ENCODE measurements around the gene OR2H2.

The OR2H2 gene

DNA sequence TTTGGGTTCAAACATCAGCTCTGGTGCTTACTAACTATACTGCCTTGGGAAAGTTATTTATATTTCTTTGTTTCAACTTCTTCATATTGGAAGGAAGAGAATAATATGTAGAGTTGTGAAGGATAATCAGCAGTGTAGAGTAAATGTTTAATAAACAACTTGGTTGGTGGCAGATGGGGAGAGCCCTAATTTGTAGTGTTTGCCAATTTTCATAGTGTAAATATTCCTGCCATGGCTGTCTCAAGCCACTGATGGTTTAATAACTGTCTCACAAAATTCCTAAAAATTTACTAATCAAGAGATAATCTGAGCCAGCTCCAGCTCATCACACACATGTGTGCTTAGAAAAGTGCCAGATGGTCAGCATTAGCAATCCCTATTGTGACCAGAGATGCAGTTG is at the start of gene OR2H2:
TSS of gene OR2H2 (plus strand) at position 301 of the 400 bp plus-strand sequence. CDS start 2,824 bp downstream, outside the sequence.
- H3K27ac ChIP-seq (ENCODE audit: low read length) = no peak within 1 kb of the TSS
- H3K4me3 ChIP-seq (ENCODE audit: low read length) = no peak within 1 kb of the TSS
- no peaks in the 10 kb centered on the region for H3K27me3 ChIP-seq (ENCODE audit: control insufficient read depth, insufficient read depth, low read length)
- no peak for DNase-seq (ENCODE audit: low read depth, low spot score)
- H3K9me3 ChIP-seq (ENCODE audit: control insufficient read depth, insufficient read depth, low read length) = no peaks in the 10 kb centered on the region
- no peaks in the 10 kb centered on the region for H3K36me3 ChIP-seq (ENCODE audit: control insufficient read depth, insufficient read depth, low read length)
- no peaks in the 10 kb centered on the region for H3K4me1 ChIP-seq (ENCODE audit: control insufficient read depth, insufficient read depth, low read length)

- no peak overlapping the region for H3K27ac ChIP-seq (ENCODE audit: low read length)
- no peak for DNase-seq (ENCODE audit: low read depth, low spot score)
- no CpG with 5 or more reads among the region's 4 CpGs for WGBS (ENCODE audit: insufficient coverage, insufficient read length)
- no peaks in the 10 kb centered on the region for H3K4me1 ChIP-seq (ENCODE audit: control insufficient read depth, insufficient read depth, low read length)
- no peaks in the 10 kb centered on the region for H3K9me3 ChIP-seq (ENCODE audit: control insufficient read depth, insufficient read depth, low read length)
- H3K27me3 ChIP-seq (ENCODE audit: control insufficient read depth, insufficient read depth, low read length) = no peaks in the 10 kb centered on the region
- H3K4me3 ChIP-seq (ENCODE audit: low read length) = no peak overlapping the region
- no peaks in the 10 kb centered on the region for H3K36me3 ChIP-seq (ENCODE audit: control insufficient read depth, insufficient read depth, low read length)
These were observed 47.1 kb upstream of the OR2H2 start for GRCh38 chr6:29537714-29538403.

GRCh38 chr6:29547573-29547972 is 37.3 kb upstream of the OR2H2 start:
- no peak overlapping the region for H3K4me3 ChIP-seq (ENCODE audit: low read length)
- DNase-seq (ENCODE audit: low read depth, low spot score) = no peak
- H3K36me3 ChIP-seq (ENCODE audit: control insufficient read depth, insufficient read depth, low read length) = no peaks in the 10 kb centered on the region
- H3K4me1 ChIP-seq (ENCODE audit: control insufficient read depth, insufficient read depth, low read length) = no peaks in the 10 kb centered on the region
- H3K27ac ChIP-seq (ENCODE audit: low read length) = no peak overlapping the region
- no CpG with 5 or more reads among the region's 3 CpGs for WGBS (ENCODE audit: insufficient coverage, insufficient read length)
- H3K9me3 ChIP-seq (ENCODE audit: control insufficient read depth, insufficient read depth, low read length) = no peaks in the 10 kb centered on the region
- no peaks in the 10 kb centered on the region; the same call in 1 of the 2 replicates for H3K27me3 ChIP-seq (ENCODE audit: control insufficient read depth, insufficient read depth, low read length)

GRCh38 chr6:29552512-29553051 is 32.3 kb upstream of the OR2H2 start:
- H3K27ac ChIP-seq (ENCODE audit: low read length) = no peak overlapping the region
- H3K27me3 ChIP-seq (ENCODE audit: control insufficient read depth, insufficient read depth, low read length) = peaks cover 23% of the 10 kb centered on the region
- WGBS (ENCODE audit: insufficient coverage, insufficient read length) = no CpG with 5 or more reads among the region's 5 CpGs
- no peak for DNase-seq (ENCODE audit: low read depth, low spot score)
- H3K4me1 ChIP-seq (ENCODE audit: control insufficient read depth, insufficient read depth, low read length) = no peaks in the 10 kb centered on the region
- no peaks in the 10 kb centered on the region for H3K36me3 ChIP-seq (ENCODE audit: control insufficient read depth, insufficient read depth, low read length)
- no peak overlapping the region for H3K4me3 ChIP-seq (ENCODE audit: low read length)
- no peaks in the 10 kb centered on the region for H3K9me3 ChIP-seq (ENCODE audit: control insufficient read depth, insufficient read depth, low read length)

DNA sequence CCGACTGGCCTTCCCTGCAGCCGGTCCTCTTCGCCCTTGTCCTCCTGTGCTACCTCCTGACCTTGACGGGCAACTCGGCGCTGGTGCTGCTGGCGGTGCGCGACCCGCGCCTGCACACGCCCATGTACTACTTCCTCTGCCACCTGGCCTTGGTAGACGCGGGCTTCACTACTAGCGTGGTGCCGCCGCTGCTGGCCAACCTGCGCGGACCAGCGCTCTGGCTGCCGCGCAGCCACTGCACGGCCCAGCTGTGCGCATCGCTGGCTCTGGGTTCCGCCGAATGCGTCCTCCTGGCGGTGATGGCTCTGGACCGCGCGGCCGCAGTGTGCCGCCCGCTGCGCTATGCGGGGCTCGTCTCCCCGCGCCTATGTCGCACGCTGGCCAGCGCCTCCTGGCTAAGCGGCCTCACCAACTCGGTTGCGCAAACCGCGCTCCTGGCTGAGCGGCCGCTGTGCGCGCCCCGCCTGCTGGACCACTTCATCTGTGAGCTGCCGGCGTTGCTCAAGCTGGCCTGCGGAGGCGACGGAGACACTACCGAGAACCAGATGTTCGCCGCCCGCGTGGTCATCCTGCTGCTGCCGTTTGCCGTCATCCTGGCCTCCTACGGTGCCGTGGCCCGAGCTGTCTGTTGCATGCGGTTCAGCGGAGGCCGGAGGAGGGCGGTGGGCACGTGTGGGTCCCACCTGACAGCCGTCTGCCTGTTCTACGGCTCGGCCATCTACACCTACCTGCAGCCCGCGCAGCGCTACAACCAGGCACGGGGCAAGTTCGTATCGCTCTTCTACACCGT is 31.5 kb upstream of the OR2H2 start:
- H3K36me3 ChIP-seq (ENCODE audit: control insufficient read depth, insufficient read depth, low read length) = no peaks in the 10 kb centered on the region
- H3K27ac ChIP-seq (ENCODE audit: low read length) = no peak overlapping the region
- H3K27me3 ChIP-seq (ENCODE audit: control insufficient read depth, insufficient read depth, low read length) = peaks cover 23% of the 10 kb centered on the region
- H3K4me3 ChIP-seq (ENCODE audit: low read length) = peak overlapping the region; percentile 31; the same call in 1 of the 2 replicates
- DNase-seq (ENCODE audit: low read depth, low spot score) = no peak
- H3K4me1 ChIP-seq (ENCODE audit: control insufficient read depth, insufficient read depth, low read length) = peaks cover 1% of the 10 kb centered on the region; the same call in 1 of the 2 replicates
- no CpG with 5 or more reads among the region's 83 CpGs for WGBS (ENCODE audit: insufficient coverage, insufficient read length)
- H3K9me3 ChIP-seq (ENCODE audit: control insufficient read depth, insufficient read depth, low read length) = no peaks in the 10 kb centered on the region

- WGBS (ENCODE audit: insufficient coverage, insufficient read length) = no CpG with 5 or more reads among the region's 5 CpGs
- no peaks in the 10 kb centered on the region for H3K9me3 ChIP-seq (ENCODE audit: control insufficient read depth, insufficient read depth, low read length)
- peaks cover 2% of the 10 kb centered on the region; the same call in 1 of the 2 replicates for H3K4me1 ChIP-seq (ENCODE audit: control insufficient read depth, insufficient read depth, low read length)
- no peak overlapping the region for H3K27ac ChIP-seq (ENCODE audit: low read length)
- DNase-seq (ENCODE audit: low read depth, low spot score) = no peak
- no peak overlapping the region for H3K4me3 ChIP-seq (ENCODE audit: low read length)
- H3K27me3 ChIP-seq (ENCODE audit: control insufficient read depth, insufficient read depth, low read length) = peaks cover 23% of the 10 kb centered on the region
- no peaks in the 10 kb centered on the region for H3K36me3 ChIP-seq (ENCODE audit: control insufficient read depth, insufficient read depth, low read length)
These were observed 30.2 kb upstream of the OR2H2 start for GRCh38 chr6:29554764-29555163.

DNA sequence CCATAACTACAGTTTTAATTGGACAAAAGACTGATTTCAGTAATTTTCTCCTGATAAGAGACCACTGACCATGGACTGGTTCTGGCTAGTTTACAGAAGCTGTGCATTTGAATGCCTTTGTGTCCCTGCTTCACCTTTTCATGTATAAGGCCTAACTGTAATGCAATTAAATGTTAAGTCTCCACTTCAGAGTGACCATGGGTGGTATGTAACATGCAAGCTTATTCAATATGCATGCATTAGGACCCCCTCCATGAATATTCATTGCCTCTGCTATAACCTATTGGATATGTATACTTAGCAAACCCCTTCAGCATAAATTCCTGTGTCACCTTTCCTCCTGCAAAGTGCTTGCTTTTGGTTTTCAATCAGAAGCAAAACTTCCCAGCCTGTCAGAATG is 27.6 kb upstream of the OR2H2 start:
- no peaks in the 10 kb centered on the region for H3K36me3 ChIP-seq (ENCODE audit: control insufficient read depth, insufficient read depth, low read length)
- H3K27me3 ChIP-seq (ENCODE audit: control insufficient read depth, insufficient read depth, low read length) = peaks cover 23% of the 10 kb centered on the region
- peaks cover 2% of the 10 kb centered on the region; the same call in 1 of the 2 replicates for H3K4me1 ChIP-seq (ENCODE audit: control insufficient read depth, insufficient read depth, low read length)
- no peak for DNase-seq (ENCODE audit: low read depth, low spot score)
- no peak overlapping the region for H3K4me3 ChIP-seq (ENCODE audit: low read length)
- no peak overlapping the region for H3K27ac ChIP-seq (ENCODE audit: low read length)
- H3K9me3 ChIP-seq (ENCODE audit: control insufficient read depth, insufficient read depth, low read length) = no peaks in the 10 kb centered on the region

GRCh38 chr6:29558439-29559079 is 26.4 kb upstream of the OR2H2 start:
- no peaks in the 10 kb centered on the region for H3K9me3 ChIP-seq (ENCODE audit: control insufficient read depth, insufficient read depth, low read length)
- no peak overlapping the region for H3K27ac ChIP-seq (ENCODE audit: low read length)
- no peak overlapping the region for H3K4me3 ChIP-seq (ENCODE audit: low read length)
- no peak for DNase-seq (ENCODE audit: low read depth, low spot score)
- WGBS (ENCODE audit: insufficient coverage, insufficient read length) = no CpG with 5 or more reads among the region's 22 CpGs
- peaks cover 21% of the 10 kb centered on the region for H3K27me3 ChIP-seq (ENCODE audit: control insufficient read depth, insufficient read depth, low read length)
- H3K4me1 ChIP-seq (ENCODE audit: control insufficient read depth, insufficient read depth, low read length) = peaks cover 2% of the 10 kb centered on the region; the same call in 1 of the 2 replicates
- no peaks in the 10 kb centered on the region for H3K36me3 ChIP-seq (ENCODE audit: control insufficient read depth, insufficient read depth, low read length)

DNA sequence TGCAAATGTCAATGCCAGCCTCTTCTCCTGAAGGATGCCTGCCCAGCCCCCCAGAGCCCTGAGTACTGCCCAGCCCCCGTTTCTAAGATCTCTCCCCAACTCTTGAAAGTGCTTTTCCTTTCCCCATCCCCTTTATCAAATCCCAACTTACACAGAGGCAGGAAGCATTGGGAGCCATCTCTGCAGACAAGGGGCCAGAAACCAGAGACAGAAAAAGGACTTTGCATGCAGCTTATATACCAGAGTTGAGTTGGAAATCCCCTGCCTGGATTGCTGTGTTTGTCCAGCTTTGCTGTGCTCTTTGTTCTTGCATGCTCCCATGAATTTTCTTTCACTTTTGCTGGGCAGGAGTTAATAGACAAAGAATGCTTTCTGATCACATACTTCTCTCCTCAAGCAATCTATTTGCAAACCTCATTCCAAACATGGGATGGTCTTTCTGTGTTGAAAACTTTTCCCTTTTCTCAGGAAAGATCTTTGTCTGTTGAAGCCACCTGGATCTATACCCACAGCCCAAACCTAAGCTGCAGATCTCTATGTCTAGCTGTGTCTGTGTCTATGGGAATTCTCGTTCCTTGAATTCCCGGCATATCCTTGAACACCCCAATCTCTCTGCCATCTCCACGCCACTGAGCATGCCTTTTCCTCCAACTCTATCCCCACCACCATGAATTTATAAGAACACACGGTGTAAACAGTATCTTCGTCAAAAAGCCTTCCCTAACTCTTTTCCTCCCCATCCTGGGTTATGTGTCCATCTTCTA is 25.2 kb upstream of the OR2H2 start, which contains the start of gene UBD:
TSS of gene UBD (minus strand) at position 209 of the 764 bp plus-strand sequence. CDS start at position 178, 31 bp downstream.
- no peaks in the 10 kb centered on the region for H3K9me3 ChIP-seq (ENCODE audit: control insufficient read depth, insufficient read depth, low read length)
- H3K27ac ChIP-seq (ENCODE audit: low read length) = no peak within 1 kb of the TSS
- H3K27me3 ChIP-seq (ENCODE audit: control insufficient read depth, insufficient read depth, low read length) = peaks cover 11% of the 10 kb centered on the region
- no peak for DNase-seq (ENCODE audit: low read depth, low spot score)
- H3K4me3 ChIP-seq (ENCODE audit: low read length) = no peak within 1 kb of the TSS
- peaks cover 2% of the 10 kb centered on the region; the same call in 1 of the 2 replicates for H3K4me1 ChIP-seq (ENCODE audit: control insufficient read depth, insufficient read depth, low read length)
- no CpG with 5 or more reads among the region's 6 CpGs for WGBS (ENCODE audit: insufficient coverage, insufficient read length)
- H3K36me3 ChIP-seq (ENCODE audit: control insufficient read depth, insufficient read depth, low read length) = no peaks in the 10 kb centered on the region

- Histone ChIP-seq H3K27me3 (ENCODE audit: control insufficient read depth, insufficient read depth, low read length) (peaks cover 2% of the 10 kb centered on the region; the same call in 1 of the 2 replicates), H3K4me3 (ENCODE audit: low read length) (no peak overlapping the region), H3K36me3 (ENCODE audit: control insufficient read depth, insufficient read depth, low read length) (no peaks in the 10 kb centered on the region), H3K9me3 (ENCODE audit: control insufficient read depth, insufficient read depth, low read length) (no peaks in the 10 kb centered on the region), H3K4me1 (ENCODE audit: control insufficient read depth, insufficient read depth, low read length) (peaks cover 2% of the 10 kb centered on the region; the same call in 1 of the 2 replicates), H3K27ac (ENCODE audit: low read length) (no peak overlapping the region)
- DNase-seq (ENCODE audit: low read depth, low spot score) = no peak
These were observed 23.8 kb upstream of the OR2H2 start for GRCh38 chr6:29561091-29561490.

Measured in iPS DF 6.9 (cell line).